ENCODE measurements around the gene METTL14.

Gene METTL14

DNA sequence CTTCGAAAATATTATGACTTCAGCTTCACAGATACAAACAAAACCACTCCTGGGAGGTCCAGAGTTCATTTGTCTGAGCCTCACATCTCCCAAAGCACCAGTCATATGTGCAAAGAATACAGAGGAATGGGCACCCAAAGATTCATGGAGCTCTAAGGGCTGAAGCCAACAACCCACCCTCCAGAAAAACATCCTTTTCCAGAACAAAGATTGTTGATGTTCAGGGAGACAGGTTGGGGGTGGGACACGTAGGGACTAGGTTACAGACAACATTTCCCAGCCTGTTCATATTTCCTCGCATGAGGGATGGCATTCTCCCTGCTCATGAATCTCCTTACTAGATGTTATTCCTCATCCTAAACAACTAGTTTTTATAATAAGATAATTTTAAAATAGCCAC is 71.2 kb downstream of the METTL14 start:
- no peak for DNase-seq (ENCODE audit: low read depth, low spot score)
- in situ Hi-C loops (cut with HindIII; ENCODE audit: low sequenced_read_pairs) = no loop called here
- no peak overlapping the region for H3K4me3 ChIP-seq (ENCODE audit: low read depth, low read length)
- TF ChIP-seq, protein P1, sequence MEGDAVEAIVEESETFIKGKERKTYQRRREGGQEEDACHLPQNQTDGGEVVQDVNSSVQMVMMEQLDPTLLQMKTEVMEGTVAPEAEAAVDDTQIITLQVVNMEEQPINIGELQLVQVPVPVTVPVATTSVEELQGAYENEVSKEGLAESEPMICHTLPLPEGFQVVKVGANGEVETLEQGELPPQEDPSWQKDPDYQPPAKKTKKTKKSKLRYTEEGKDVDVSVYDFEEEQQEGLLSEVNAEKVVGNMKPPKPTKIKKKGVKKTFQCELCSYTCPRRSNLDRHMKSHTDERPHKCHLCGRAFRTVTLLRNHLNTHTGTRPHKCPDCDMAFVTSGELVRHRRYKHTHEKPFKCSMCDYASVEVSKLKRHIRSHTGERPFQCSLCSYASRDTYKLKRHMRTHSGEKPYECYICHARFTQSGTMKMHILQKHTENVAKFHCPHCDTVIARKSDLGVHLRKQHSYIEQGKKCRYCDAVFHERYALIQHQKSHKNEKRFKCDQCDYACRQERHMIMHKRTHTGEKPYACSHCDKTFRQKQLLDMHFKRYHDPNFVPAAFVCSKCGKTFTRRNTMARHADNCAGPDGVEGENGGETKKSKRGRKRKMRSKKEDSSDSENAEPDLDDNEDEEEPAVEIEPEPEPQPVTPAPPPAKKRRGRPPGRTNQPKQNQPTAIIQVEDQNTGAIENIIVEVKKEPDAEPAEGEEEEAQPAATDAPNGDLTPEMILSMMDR (IDR thresholded peaks at IDR 0.05; ENCODE audit: low read depth, low read length) = no peak

DNA sequence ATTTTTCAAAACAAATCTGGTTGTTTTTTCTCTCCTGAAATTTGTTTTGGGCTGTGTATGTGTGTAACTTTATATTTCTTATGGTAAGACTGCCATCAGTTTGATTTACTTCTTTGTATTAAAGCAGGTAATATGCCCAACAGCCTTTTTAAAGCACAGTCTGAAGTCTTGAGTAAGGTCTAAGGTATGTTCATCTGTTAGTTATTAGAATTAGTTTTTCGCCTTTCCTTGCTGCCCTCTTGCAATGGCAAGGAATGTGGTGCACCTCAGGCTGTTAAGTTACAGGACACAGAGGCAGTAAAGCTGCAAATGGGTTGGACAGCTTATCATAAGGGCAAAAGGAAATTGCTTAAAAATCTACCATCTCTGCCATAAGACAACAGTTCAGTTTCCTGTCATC is 71.8 kb downstream of the METTL14 start:
- no peak for DNase-seq (ENCODE audit: low read depth, low spot score)
- in situ Hi-C loops (cut with HindIII; ENCODE audit: low sequenced_read_pairs) = no loop called here
- no peak overlapping the region for H3K4me3 ChIP-seq (ENCODE audit: low read depth, low read length)
- TF ChIP-seq, protein P1 (IDR thresholded peaks at IDR 0.05; ENCODE audit: low read depth, low read length) = no peak

DNA sequence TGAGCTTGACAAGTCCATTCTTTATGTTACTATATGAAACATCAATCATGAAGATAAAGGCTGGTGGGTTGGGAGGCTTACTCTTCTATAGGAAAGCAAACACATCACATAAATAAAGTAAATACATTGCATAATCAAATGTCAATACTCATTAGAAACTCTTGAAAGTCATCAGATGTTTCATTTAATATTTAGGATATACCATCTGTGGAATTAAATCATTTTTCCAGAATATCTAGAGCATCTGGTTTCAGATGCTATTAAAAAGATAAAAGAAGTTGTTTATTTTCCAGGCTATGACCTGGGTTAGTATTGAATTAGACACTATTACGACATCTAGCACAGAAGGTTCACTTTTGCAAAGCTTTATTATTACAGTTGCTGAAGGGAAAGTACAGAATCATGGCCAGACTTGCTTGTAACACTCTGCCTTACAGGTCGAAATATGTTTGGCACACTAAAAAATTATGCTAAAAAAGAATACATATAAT is 72.6 kb downstream of the METTL14 start:
- in situ Hi-C loops (cut with HindIII; ENCODE audit: low sequenced_read_pairs) = no loop called here
- H3K4me3 ChIP-seq (ENCODE audit: low read depth, low read length) = no peak overlapping the region
- TF ChIP-seq, protein P1 (IDR thresholded peaks at IDR 0.05; ENCODE audit: low read depth, low read length) = no peak
- peak; percentile 58 for DNase-seq (ENCODE audit: low read depth, low spot score)

DNA sequence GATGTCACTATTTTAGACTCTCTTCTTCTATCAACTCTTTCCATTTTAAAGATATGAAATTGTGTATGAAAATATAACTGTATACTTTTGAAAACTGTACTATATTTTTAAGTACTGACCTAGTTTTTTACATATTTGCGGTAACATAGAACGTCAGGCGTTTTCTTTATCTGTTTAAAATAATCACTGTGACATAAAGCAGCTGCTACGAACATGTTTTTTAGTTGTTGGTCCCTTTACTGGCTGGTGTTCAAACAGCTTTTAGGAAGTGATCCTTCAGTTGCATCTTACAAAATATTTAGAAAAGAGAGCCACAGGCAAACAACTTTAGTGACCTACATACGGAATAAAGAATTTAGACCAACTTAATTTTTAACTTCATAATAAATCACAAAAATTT is 73.1 kb downstream of the METTL14 start:
- DNase-seq (ENCODE audit: low read depth, low spot score) = peak; percentile 43
- TF ChIP-seq, protein P1 (IDR thresholded peaks at IDR 0.05; ENCODE audit: low read depth, low read length) = no peak
- in situ Hi-C loops (cut with HindIII; ENCODE audit: low sequenced_read_pairs) = no loop called here

DNA sequence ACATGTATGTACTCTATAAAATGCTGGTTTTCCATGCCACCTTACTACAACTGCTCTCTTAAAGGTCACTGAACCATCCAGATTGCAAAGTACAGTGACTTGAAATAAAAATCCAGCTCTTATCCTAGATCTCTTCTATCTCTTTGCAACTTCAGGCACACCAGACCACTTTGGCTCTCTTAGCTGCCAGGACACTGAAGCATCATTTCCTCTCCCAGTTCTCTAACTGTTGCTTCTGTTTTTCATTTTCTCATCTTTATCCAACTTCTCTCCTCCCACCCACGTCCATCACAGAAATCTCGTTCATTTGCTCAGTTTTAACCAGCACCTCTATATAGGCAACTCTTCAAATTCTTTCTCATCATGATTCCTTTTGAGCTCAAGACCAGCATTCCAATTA is 74.3 kb downstream of the METTL14 start:
- in situ Hi-C loops (cut with HindIII; ENCODE audit: low sequenced_read_pairs) = no loop called here
- DNase-seq (ENCODE audit: low read depth, low spot score) = no peak
- TF ChIP-seq, protein P1 (IDR thresholded peaks at IDR 0.05; ENCODE audit: low read depth, low read length) = no peak
- no peak overlapping the region for H3K4me3 ChIP-seq (ENCODE audit: low read depth, low read length)

More for the DNA sequence above, 73.1 kb downstream of the METTL14 start:
- no peak overlapping the region for H3K4me3 ChIP-seq (ENCODE audit: low read depth, low read length)

DNA sequence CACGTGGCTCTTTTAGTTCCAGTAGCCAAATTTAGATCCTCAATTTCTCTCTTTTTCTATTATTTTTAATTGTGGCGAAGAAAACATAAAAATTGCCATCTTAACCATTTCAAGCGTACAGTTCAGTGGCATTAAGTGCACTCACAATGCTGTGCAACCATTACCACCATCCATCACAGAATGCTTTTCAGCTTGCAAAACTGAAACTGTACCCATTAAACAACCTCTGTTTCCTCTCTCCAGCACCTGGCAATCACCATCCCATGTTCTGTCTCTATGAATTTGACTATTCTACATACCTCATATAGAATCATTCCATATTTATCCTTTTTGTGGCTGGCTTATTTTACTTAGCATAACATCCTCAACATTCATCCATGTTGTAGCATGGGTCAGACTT is 74.9 kb downstream of the METTL14 start:
- TF ChIP-seq, protein P1 (IDR thresholded peaks at IDR 0.05; ENCODE audit: low read depth, low read length) = no peak
- no peak overlapping the region for H3K4me3 ChIP-seq (ENCODE audit: low read depth, low read length)
- DNase-seq (ENCODE audit: low read depth, low spot score) = no peak
- in situ Hi-C loops (cut with HindIII; ENCODE audit: low sequenced_read_pairs) = no loop called here

DNA sequence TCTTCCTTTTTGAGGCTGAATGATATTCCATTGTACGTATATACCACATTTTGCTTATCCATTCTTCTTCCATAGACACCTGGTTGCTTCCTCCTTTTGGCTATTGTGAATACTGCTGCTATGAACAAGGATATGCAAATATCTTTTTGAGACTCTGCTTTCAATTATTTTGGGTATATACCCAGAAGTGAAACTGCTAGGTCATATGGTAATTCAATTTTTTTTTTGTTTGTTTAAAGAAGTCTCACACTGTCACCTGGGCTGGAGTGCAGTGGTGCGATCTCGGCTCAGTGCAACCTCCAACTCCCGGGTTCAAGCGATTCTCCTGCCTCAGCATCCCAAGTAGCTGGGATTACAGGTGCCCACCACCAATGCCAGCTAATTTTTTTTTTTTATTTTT is 75.3 kb downstream of the METTL14 start:
- in situ Hi-C loops (cut with HindIII; ENCODE audit: low sequenced_read_pairs) = no loop called here
- H3K4me3 ChIP-seq (ENCODE audit: low read depth, low read length) = no peak overlapping the region
- TF ChIP-seq, protein P1 (IDR thresholded peaks at IDR 0.05; ENCODE audit: low read depth, low read length) = no peak
- no peak for DNase-seq (ENCODE audit: low read depth, low spot score)

Data from astrocyte of the spinal cord (primary cell).